Left colon (tissue), 2 donors: Measurements from ENCODE around the gene DENND1A. TPM values are rescaled to one million over a fixed set of nuclear protein-coding genes. Genes with fewer than 3 reads are reported as not detected.
"Not testable (repeated sequence)": the region's sequence is repeated elsewhere in the genome, so short reads cannot be mapped to it uniquely, and the experiment has no call there.

Experiments
- ATAC-seq: fragments of 200-7000 bp; cut with Tn5 transposase; one replicate; pipeline ENCODE4 v1.9.1; 2020; ENCODE audit warnings: mild to moderate bottlenecking, moderate library complexity
- DNase-seq, 2 donors: peaks; one replicate each; pipeline ENCODE4 v3.0.0-alpha.2; 2020
- intact Hi-C, 2 donors: fragments of 100-400 bp; cut with DNase I in 1 of 2; cut with micrococcal nuclease in 1 of 2; formaldehyde crosslinking; loops; one replicate each; pipeline versions ENCODE4 v1.11.2 to v1.14.0; 2022; cut with DNase I, micrococcal nuclease
- total RNA-seq, 2 donors: library from RNA; stranded (reverse); fragmentation: NEBNext Ultra II Directional; extraction: Animal tissue kit (Norgen Biotek cat#: 25700); gene quantifications; one replicate each; pipeline ENCODE4 v1.2.1, GENCODE V29; 2021
- donor health status: DM: no; HTN: no; CAD: no.
- donor health status: DM: yes; HTN: yes; CAD: no.

Gene DENND1A
- total RNA-seq, 2 donors from 2014 or later: 28.8 to 36.8 TPM

DNA sequence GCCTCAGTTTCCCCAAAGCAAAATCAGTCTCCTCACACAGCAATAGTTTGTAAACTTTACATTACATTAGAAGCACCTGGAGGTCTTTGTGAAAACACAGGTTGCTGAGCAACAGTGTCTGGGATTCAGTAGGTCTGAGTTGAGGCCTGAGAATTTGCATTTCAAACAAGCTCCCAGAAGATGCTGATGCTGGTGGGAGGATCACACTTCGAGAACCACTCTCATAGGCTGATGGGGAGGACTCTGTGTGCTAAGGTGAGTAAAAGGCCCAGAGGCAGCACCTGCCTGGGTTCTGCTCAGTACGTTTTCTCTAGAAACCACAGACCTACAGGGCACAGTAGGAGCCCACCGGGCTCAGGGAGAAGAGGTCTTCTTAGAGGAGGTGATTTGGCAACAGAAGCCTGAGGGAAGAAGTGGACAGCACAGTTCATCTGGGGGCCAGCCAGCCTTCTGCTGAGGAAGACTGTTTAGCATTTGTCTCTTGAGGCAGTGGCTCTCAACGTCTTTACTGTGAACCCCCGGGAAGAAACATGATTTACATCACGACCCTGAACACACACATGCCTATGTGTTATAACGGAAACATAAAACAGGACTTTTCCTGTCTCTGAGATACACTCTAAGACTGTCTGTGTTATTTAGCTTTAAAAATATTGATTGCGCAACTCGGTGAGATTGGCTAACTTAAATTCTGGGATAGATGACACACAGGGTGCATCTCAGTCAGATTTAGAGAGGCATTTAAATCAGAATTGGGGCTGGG lies 24.8 kb upstream of the DENND1A start:
- DNase-seq: no peak
- intact Hi-C loops: no loop called here
- no peak for ATAC-seq

DNA sequence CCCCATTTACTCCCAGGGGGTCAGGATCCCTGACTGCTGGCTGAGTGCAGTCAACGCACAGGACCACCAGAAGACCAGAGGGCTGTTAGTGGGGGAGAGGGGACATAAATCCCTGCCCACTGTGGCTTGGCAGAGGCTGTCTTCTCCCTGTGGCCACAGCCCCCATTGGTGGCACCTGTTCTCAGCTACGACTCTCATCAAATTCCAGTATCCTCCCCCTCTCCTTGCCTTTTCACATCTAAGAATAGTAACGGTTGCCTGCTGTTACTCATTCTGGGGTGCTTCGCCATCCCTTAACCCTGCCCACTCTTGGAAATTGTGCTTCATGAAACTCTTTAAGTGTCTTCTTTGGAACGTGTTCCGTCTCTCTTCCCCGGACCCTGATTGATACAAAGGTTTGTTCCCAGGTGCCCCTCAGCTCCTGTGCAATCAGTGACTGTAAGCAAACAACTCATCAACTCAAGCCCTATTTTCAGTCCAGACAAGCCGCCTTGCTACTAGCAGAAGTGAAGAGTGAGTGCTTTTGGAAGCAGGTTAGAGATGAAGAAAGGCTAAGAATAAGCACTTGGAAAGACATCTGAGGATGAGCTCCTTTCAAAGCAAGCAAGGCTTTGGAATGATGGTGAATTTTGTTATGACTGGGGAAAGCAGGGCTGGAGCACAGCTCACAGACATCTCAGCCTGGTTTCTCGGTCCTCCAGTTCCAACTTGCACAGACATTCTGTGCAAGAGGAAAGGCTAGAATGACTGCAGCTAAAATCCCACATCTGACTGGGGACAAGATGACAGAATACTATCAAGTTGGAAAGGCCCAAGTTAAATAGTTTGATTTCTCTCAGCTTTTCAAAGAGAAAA lies 22.9 kb upstream of the DENND1A start:
- ATAC-seq: no peak
- intact Hi-C loops: no loop called here
- no peak for DNase-seq

DNA sequence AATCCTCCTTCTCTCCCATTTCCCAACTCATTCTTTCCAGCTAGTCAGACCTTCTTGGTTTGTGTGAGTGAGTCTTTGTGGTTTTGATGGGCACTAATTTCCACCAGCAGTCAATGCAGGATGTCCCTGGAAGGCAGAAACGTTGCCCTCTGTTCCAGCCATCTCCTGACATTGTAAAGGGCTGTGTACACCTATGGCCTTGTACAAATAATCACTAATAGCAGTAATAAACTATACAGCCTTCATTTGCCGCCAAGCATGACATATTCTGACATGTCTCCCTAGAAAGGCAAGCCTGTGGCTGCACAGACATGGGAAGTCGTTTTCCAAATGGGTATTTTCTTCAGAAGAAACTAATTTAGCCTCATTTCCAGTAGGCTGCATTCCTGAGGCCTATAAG lies 18.4 kb upstream of the DENND1A start:
- DNase-seq: no peak

DNA sequence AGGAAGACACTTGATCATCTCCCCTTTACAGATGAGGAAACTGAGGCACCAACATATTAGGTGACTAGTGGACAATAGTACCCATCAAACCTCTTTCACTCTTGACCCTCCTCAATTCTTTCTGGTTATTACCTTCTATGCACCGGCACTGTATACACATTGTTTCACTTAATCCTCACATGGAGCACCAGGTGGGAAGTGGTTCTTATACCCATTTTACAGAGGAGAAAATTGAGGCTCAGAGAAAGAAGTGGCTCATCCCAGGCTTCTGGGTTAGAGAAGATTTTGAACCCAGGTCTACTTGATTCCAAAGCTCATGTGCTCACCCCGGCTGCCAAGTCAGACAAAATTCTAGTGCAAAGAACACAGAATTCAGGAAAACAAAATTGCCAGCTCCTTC lies 17.4 kb upstream of the DENND1A start:
- no peak for DNase-seq
- no peak for ATAC-seq
- intact Hi-C loops: no loop called here

More for the DNA sequence above, 18.4 kb upstream of the DENND1A start:
- peak; percentile 68 for ATAC-seq
- intact Hi-C loops: no loop called here

DNA sequence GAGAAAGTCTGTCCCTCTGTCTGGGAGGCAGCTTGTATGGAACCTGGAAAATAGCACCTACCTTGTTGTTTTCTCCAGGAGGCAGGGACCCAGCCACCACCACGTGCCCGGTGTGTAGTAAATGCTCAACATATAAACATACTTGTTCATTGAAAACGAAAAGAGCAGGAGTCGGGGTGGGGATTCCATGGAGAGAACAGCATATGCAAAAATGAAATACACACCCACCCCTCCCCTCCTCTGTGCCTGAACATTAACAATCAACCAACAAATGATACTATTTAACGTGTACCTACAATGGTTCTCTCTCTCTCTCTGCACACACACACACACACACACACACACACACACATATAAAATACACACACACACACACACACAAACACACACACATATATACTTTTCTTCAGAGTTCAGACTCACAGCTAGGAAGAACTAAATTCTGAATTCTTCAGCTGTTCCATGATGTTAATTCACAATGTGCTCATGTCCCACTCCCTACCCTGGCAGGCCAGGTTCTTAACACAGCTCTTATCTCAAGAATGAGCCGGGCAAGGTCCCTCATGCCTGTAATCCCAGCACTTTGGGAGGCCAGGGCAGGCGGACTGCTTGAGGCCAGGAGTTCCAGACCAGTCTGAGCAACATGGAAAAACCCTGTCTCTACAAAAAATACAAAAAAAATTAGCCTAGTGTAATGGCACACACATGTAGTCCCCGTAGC lies 16.3 kb upstream of the DENND1A start:
- ATAC-seq (no peak), DNase-seq (no peak)
- intact Hi-C loops: no loop called here

DNA sequence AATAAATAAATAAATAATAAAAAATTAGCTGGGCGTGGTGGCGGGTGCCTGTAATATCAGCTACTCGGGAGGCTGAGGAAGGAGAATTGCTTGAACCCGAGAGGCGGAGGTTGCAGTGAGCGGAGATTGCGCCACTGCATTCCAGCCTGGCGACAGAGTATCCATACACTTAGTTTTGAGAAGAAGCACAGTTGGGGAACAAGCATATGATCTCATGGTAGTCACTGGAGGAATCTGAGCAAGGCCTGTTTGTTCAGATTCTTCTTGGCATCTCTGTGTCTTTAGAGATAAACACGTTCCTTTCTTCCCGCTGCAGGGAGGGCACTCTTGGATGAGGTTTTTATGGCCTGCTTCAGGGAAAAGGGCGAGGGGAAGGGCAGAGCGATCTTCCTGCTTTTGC lies 15.6 kb upstream of the DENND1A start:
- intact Hi-C loops: no loop called here
- no peak for ATAC-seq
- no peak for DNase-seq

DNA sequence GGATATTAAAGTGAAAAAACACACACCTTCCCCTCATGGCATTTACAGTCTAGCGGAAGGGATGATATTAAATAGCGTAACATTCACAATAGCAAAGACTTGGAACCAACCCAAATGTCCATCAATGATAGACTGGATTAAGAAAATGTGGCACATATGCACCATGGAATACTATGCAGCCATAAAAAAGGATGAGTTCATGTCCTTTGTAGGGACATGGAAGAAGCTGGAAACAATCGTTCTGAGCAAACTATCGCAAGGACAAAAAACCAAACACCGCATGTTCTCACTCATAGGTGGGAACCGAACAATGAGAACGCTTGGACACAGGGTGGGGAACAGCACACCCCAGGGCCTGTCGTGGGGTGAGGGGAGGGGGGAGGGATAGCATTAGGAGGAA lies 14.5 kb upstream of the DENND1A start:
- ATAC-seq, DNase-seq, intact Hi-C loops: not testable (repeated sequence)

DNA sequence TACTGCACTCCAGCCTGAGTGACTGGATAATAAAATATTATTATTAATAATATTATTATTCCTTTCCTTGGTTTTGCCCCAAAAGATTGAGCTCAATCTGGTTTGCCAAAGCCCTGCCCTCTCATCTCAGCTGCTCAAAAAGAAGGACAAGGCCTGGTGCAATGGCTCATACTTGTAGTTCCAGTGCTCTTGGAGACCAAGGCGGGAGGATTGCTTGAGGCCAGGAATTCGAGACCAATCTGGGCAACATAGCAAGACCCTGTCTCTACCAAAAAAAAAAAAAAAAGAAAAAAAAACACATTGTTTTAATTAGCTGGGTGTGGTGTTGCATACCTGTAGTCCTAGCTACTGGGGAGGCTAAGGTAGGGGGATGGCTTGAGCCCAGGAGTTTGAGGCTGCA lies 13.7 kb upstream of the DENND1A start:
- ATAC-seq (no peak), DNase-seq (no peak)
- intact Hi-C loops: no loop called here

DNA sequence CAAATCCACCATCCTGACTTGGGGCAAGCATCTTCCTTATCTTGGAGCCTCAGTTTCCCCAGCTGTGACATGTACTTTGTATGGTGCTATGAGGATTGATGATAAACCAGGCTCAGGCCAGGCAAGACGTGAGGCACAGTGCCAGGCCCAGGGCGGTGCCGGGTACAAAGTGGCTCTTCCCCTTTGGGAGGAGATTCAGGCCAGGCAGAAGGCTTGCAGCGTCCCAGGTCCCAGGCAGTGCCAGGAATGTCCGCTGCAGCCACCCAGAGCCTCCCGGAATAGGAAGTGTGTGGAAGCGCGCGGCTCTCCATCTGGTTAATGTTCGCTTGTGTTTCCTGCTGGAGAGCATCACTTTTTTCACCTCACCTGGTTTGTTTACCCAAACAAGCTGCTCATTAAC lies 12.6 kb upstream of the DENND1A start:
- ATAC-seq (peak; percentile 96), DNase-seq (peak; percentile 84 to 87)

DNA sequence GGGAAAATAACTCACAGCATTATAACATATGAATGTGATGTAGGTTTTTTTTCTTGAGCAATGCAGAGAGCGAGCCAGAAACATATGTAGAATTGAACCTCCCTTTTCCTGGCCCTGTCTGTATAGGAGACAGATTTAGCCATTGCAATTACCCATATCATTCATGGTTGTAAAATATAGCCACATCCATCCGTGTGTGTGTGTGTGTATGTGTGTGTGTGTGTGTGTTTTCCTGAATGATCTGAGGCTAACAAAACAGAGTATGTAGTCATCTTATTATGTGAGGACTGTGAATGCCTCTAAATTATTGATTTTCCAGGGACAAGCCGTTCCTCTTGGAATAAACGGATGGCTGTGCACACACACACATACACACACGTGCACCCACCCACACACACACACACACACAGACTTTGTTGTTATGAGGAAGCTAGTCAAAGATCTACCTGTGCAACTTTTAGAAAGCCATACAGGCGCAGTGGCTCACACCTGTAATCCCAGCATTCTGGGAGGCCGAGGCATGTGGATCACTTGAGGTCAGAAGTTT lies 11.7 kb upstream of the DENND1A start:
- DNase-seq (peak in 1 of 2 donors; percentile 16), ATAC-seq (peak; percentile 58)
- intact Hi-C loops: no loop called here

More for the DNA sequence above, 12.6 kb upstream of the DENND1A start:
- intact Hi-C loops: no loop called here

DNA sequence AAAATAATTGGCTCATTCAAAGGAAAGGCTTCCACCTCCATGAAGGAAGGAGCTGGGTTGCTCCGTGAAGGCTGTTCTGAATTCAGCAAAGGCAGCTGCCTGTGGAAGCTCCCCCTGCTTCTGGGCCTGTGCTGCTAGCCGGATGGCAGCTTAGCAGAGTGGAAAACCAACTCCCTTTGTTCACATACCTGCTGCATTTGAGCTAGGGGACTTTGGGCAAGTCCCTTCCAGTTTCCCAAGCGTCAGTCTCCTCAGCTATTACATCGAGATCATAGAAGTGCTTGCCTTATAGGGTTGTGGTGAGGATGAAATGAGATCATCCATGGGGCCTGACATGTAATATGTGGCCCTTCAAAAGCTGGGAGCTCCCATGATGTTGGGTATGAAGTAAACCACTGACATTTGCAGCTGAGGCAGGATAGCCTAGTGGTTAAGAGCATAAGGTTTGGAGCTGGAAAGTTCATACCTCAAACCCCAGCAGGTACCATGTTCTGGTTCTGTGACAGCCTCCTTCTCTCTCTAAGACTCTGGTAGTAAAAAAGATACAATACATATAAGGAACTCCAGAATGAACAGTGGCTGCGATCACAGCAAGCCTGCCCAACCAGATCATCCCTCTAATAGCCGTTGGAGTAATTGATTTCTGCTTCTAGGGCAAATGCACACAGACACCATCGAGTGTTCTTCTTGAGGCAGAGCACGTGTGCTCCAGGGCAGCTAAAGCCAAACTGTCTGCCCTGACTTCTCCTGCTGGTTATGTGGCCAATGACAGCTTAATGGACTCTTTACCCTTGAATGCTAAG lies 11.0 kb upstream of the DENND1A start:
- no peak for DNase-seq
- intact Hi-C loops: no loop called here
- ATAC-seq: peak; percentile 4

DNA sequence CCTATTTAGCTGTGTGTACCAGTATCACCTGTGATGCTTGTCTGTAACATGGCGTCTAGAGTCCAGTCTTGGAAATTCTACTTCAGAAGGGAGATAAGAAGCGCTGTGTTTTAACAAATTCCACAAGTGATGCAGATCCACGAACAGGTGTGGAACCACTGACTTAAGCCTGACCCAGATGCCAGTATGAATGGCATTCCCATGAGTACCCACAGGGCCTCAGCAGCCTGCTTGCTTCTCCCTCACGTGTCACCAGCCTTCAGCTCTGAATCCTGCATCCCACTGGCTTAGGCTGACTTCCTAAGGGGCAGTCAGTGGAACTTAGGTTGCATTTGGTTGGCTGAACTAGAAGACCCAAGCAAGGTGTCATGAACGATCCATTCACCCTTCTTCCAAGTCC lies 8.5 kb upstream of the DENND1A start:
- ATAC-seq: no peak
- DNase-seq: no peak

DNA sequence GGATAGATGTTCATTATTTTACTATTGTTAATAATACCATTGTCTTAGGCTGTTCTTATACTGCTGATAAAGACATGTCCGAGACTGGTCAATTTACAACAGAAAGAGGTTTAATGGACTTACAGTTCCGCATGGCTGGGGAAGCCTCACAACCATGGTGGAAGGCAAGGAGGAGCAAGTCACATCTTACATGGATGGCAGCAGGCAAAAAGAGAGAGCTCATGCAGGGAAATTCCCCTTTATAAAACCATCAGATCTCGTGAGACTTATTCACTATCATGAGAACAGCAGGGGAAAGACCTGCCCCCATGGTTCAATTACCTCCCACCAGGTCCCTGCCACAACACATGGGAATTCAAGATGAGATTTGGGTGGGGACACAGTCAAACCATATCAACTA lies 6.6 kb upstream of the DENND1A start:
- intact Hi-C loops, ATAC-seq, DNase-seq: not testable (repeated sequence)

More for the DNA sequence above, 8.5 kb upstream of the DENND1A start:
- intact Hi-C loops: no loop called here

DNA sequence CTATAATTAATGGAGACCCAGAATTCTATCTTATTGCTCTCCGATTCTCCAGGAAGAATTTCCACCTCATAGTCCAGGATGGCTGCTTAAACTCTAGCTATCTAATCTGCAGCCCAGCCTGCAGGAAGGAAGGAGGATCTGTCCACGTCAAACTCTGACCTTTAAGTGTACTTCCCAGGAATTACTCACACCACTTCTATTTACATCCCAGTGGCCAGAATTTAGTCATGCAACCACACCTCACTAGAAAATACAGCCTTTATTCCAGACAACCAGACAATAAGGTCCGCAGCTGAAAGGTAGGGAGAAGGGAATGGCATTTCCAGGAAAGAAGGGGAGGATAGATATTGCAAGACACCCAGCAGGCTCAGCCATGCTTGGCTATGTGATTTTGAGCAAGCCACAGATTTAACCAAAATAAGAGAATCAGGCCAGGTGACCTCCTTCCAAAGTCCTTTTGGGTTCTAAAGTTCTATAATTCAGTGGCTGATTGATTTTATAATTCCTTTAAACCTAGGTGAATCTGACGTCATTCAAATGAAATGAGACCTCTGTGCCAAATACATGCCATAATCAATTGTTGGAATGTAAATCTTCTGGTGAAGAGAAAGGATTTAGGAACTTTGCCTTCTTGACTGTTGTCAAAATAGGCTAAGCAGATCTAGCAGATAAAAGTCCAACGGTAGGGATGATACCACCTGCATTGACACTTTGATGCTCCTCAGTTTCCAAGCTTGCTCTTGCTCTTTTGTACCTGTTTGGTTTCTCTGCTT lies 3.7 kb upstream of the DENND1A start:
- intact Hi-C loops: no loop called here
- peak; percentile 54 for ATAC-seq

DNA sequence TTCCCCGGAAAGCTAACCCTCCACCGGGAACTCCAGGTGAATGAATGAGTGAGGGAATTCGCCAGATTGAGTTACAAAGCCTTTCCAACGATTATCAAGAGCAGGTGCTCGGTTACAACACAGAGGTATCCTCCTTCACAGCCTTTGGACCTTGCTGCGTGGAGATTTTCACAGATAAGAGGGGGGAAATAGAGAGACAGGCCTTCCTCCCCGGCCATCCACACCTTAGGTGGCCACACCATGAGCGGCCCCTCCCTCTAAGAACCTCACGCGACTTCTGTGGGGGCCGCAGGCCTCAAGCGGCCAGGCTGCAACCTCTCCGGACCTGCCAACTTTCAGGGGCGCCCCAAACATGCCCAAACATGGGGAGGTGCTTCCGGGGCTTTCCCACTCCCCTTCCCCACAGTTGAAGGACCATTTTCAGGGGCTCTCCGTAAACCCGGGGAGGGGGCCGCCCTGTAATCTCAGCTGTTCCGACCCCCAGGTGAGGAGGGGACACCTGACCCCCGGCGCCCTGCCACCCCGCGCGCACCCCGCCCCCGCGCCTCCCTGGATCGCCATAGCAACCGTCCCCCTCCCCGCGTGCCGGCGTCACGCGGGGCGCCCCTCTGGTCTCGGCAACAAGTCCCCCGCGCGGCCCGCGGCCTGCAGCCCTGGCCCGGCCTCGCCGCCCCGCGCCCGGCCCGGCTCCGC lies 603 bp downstream of the DENND1A start:
- ATAC-seq (peak; percentile 61), DNase-seq (peak; percentile 49 to 62)
- intact Hi-C loops: no loop called here

More for the DNA sequence above, 3.7 kb upstream of the DENND1A start:
- DNase-seq: no peak

DNA sequence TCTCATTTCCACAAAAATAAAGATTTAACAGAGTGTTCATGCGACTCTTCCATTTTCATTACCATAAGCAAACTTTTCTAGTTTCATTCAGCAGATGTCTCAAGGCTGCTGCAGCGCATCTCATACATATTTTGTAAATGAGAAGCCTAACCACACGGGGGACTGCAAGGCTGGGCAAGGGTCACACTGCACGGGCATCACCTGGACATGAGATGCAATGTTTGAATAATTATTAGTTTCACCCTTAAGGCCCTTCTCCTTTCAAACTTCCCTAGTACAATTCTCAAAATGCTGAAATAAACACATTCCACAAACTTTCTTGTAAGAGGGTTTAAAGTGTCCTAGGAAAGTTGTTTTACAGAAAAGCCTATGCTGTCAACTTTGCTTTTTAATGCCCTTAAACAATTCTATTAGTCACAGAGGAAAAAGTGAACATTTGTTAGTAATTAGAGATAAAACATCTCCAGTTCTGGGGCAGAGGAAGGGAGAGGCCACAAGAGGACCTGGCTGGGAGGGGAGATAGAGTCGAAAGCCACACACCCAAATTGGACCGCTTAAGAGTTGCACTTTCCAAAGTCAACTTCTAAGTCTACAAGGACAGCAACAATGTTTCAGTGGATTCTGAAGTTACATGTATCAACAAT lies 1.3 kb downstream of the DENND1A start:
- DNase-seq (no peak), ATAC-seq (no peak)
- intact Hi-C loops: no loop called here
